OCI-LY1 (cell line): Measurements from ENCODE around the gene LAMA1.

Experiments used
- CTCF ChIP-seq: fragments of 200-600 bp; sonication (generic), shearing (Covaris generic); IDR thresholded peaks from 2 replicates; pipeline ENCODE4 v1.5.1; 2017; ENCODE audit warnings: mild to moderate bottlenecking, antibody characterized with exemption, low read length, moderate library complexity, mixed read lengths
- EZH2 ChIP-seq: fragments of 200-600 bp; sonication (generic), shearing (Covaris generic); IDR thresholded peaks from 2 replicates; pipeline ENCODE4 v1.8.0; 2017; ENCODE audit warnings: borderline replicate concordance, mixed run types, mild to moderate bottlenecking, antibody characterized with exemption, low read length, moderate library complexity, mixed read lengths

DNA sequence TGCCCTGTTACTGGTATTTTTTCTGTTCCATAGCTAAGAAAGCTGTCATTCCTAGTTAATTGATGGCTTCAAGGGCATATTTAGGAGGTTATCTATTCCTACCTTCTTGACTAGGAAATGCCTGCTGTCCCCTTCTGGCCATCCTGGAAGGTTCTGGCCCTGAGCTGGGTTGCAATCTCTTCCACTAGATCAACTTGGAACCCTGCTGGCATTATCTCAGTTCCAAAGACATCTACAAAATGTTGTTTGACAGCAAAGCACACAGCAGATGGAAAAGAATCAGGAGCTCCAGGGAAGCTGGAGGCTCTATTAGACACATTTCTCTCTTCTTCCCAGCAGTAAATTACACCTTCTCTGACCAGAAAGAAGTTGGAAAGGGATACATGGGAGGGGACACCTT lies 196.0 kb downstream of the LAMA1 start:
- no peak for TF ChIP-seq CTCF
- TF ChIP-seq EZH2 = no peak
